ENCODE measurements around the gene KCNMA1.

KCNMA1 gene

GRCh38 chr10:77374189-77374656 is 263.4 kb downstream of the KCNMA1 start:
- H3K4me1 ChIP-seq (ENCODE audit: control insufficient read depth in 1 of 2, insufficient read depth in 1 of 2, low read depth in 1 of 2, low read length in 1 of 2), result no peaks in the 10 kb centered on the region
- peaks cover 34% of the 10 kb centered on the region for H3K27me3 ChIP-seq
- no peaks in the 10 kb centered on the region for H3K36me3 ChIP-seq
- no peaks in the 10 kb centered on the region for H3K9me3 ChIP-seq
- no peak for TF ChIP-seq CTCF (IDR thresholded peaks at IDR 0.05)
- H3K4me3 ChIP-seq (ENCODE audit: low read depth in 1 of 2, low read length in 1 of 2), result no peak overlapping the region
- no peak overlapping the region for H3K27ac ChIP-seq

- no peaks in the 10 kb centered on the region for H3K9me3 ChIP-seq
- TF ChIP-seq CTCF (IDR thresholded peaks at IDR 0.05), result no peak
- H3K27ac ChIP-seq, result no peak overlapping the region
- H3K36me3 ChIP-seq, result no peaks in the 10 kb centered on the region
- H3K4me3 ChIP-seq (ENCODE audit: low read depth in 1 of 2, low read length in 1 of 2), result no peak overlapping the region
- peaks cover 13% of the 10 kb centered on the region for H3K27me3 ChIP-seq
- no peaks in the 10 kb centered on the region for H3K4me1 ChIP-seq (ENCODE audit: control insufficient read depth in 1 of 2, insufficient read depth in 1 of 2, low read depth in 1 of 2, low read length in 1 of 2)
Observed at GRCh38 chr10:77371848-77372799, 265.5 kb downstream of the KCNMA1 start.

- TF ChIP-seq CTCF (IDR thresholded peaks at IDR 0.05), result no peak
- Histone ChIP-seq H3K4me1 (ENCODE audit: control insufficient read depth in 1 of 2, insufficient read depth in 1 of 2, low read depth in 1 of 2, low read length in 1 of 2) (no peaks in the 10 kb centered on the region), H3K27me3 (peaks cover 7% of the 10 kb centered on the region), H3K27ac (no peak overlapping the region), H3K36me3 (no peaks in the 10 kb centered on the region), H3K9me3 (no peaks in the 10 kb centered on the region), H3K4me3 (ENCODE audit: low read depth in 1 of 2, low read length in 1 of 2) (no peak overlapping the region)
Observed at GRCh38 chr10:77371421-77371820, 266.2 kb downstream of the KCNMA1 start.

GRCh38 chr10:77368006-77368405 is 269.6 kb downstream of the KCNMA1 start:
- Histone ChIP-seq H3K4me1 (ENCODE audit: control insufficient read depth in 1 of 2, insufficient read depth in 1 of 2, low read depth in 1 of 2, low read length in 1 of 2) (no peaks in the 10 kb centered on the region), H3K27ac (no peak overlapping the region), H3K27me3 (peaks cover 24% of the 10 kb centered on the region), H3K9me3 (no peaks in the 10 kb centered on the region), H3K36me3 (no peaks in the 10 kb centered on the region), H3K4me3 (ENCODE audit: low read depth in 1 of 2, low read length in 1 of 2) (no peak overlapping the region)
- no peak for TF ChIP-seq CTCF (IDR thresholded peaks at IDR 0.05)

GRCh38 chr10:77363210-77363609 is 274.4 kb downstream of the KCNMA1 start:
- no peak for TF ChIP-seq CTCF (IDR thresholded peaks at IDR 0.05)
- no peak overlapping the region for H3K27ac ChIP-seq

More at GRCh38 chr10:77363210-77363609, 274.4 kb downstream of the KCNMA1 start:
- H3K27me3 ChIP-seq, result peaks cover 17% of the 10 kb centered on the region
- no peaks in the 10 kb centered on the region for H3K36me3 ChIP-seq
- no peaks in the 10 kb centered on the region for H3K9me3 ChIP-seq
- H3K4me1 ChIP-seq (ENCODE audit: control insufficient read depth in 1 of 2, insufficient read depth in 1 of 2, low read depth in 1 of 2, low read length in 1 of 2), result no peaks in the 10 kb centered on the region
- no peak overlapping the region for H3K4me3 ChIP-seq (ENCODE audit: low read depth in 1 of 2, low read length in 1 of 2)
